ENCODE measurements around the gene PRKAG2.

The PRKAG2 gene

GRCh38 chr7:151730591-151730990, 146.3 kb downstream of the PRKAG2 start:
- H3K27ac ChIP-seq (ENCODE audit: insufficient read depth, low read depth, low read length, poor library complexity, severe bottlenecking), result no peak overlapping the region
- H3K4me1 ChIP-seq (ENCODE audit: control insufficient read depth, insufficient read depth, low read length), result peaks cover 24% of the 10 kb centered on the region
- 95 to 96% methylated on average over 9 of the region's 9 CpGs for WGBS, 2 experiments
- no peaks in the 10 kb centered on the region for H3K36me3 ChIP-seq (ENCODE audit: control insufficient read depth, insufficient read depth, low read length)
- no peak overlapping the region for H3K4me3 ChIP-seq (ENCODE audit: insufficient read depth, low read depth, low read length)
- no peaks in the 10 kb centered on the region for H3K9me3 ChIP-seq (ENCODE audit: control insufficient read depth, low read length)
- no peaks in the 10 kb centered on the region for H3K27me3 ChIP-seq (ENCODE audit: control insufficient read depth, insufficient read depth, low read length, poor library complexity, severe bottlenecking)

GRCh38 chr7:151729521-151729921, 147.4 kb downstream of the PRKAG2 start:
- Histone ChIP-seq H3K9me3 (ENCODE audit: control insufficient read depth, low read length) (no peaks in the 10 kb centered on the region), H3K4me1 (ENCODE audit: control insufficient read depth, insufficient read depth, low read length) (peaks cover 22% of the 10 kb centered on the region), H3K27ac (ENCODE audit: insufficient read depth, low read depth, low read length, poor library complexity, severe bottlenecking) (no peak overlapping the region), H3K4me3 (ENCODE audit: insufficient read depth, low read depth, low read length) (no peak overlapping the region), H3K36me3 (ENCODE audit: control insufficient read depth, insufficient read depth, low read length) (no peaks in the 10 kb centered on the region), H3K27me3 (ENCODE audit: control insufficient read depth, insufficient read depth, low read length, poor library complexity, severe bottlenecking) (no peaks in the 10 kb centered on the region)
- 92 to 94% methylated on average over 15 of the region's 15 CpGs for WGBS, 2 experiments

DNA sequence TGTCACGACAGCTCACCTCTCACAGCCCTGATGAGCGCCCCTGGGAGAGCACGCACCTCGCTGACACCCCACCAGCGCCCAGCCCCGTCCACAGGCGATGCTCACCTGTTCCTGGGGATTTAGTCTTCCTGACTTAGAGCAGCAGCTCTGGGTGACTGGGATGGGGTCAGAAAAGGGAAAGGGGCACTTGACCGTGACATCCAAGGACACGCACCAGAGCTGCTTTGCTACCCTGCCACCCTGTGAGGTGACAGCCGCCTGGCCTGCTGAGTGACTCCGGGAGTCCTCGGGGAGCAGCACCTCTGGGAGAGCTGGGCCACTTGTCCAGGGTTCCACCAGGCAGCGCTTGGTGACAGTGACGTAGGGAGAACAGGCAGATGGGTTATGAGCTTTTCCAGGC, 148.2 kb downstream of the PRKAG2 start:
- Histone ChIP-seq H3K4me1 (ENCODE audit: control insufficient read depth, insufficient read depth, low read length) (peaks cover 22% of the 10 kb centered on the region), H3K27ac (ENCODE audit: insufficient read depth, low read depth, low read length, poor library complexity, severe bottlenecking) (no peak overlapping the region), H3K27me3 (ENCODE audit: control insufficient read depth, insufficient read depth, low read length, poor library complexity, severe bottlenecking) (no peaks in the 10 kb centered on the region), H3K4me3 (ENCODE audit: insufficient read depth, low read depth, low read length) (no peak overlapping the region), H3K36me3 (ENCODE audit: control insufficient read depth, insufficient read depth, low read length) (no peaks in the 10 kb centered on the region), H3K9me3 (ENCODE audit: control insufficient read depth, low read length) (no peaks in the 10 kb centered on the region)
- WGBS, 2 experiments, result 93 to 95% methylated on average over 14 of the region's 14 CpGs

GRCh38 chr7:151728286-151728660, 148.6 kb downstream of the PRKAG2 start:
- H3K4me1 ChIP-seq (ENCODE audit: control insufficient read depth, insufficient read depth, low read length), result peaks cover 22% of the 10 kb centered on the region
- 93 to 95% methylated on average over 8 of the region's 8 CpGs for WGBS, 2 experiments

DNA sequence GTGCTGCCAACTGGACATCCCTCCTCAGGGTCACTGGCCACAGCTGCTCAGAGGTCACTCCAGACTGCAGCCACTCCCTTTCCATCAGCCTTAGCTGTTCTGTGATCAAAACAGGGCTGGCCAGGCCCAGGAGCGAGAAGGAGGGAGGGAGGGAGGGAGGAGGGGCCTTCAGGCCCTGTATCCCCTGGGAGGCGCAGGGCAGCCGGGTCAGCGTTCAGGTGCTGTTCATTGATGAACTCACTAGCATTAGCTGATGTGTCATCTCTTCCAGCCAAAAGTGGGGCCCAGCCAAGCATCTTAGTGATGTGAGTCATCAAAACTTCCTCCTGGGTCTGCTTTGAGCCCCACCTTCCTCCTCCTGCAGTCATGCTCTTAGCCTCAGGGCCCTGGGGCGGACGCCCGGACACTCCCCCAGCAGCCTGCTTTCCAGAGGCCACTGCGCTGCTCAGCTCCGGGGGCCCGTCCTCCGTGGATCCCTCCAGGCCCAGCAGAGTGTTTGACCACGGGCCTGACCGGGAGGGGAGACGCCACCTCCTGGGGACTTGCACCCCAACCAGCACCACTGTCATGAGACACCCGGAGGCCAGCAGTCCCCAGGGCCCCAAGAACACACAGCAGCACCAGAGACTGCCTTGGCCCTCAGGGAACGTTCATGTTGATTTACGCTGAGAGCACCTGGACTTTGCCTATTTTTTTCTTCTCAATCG, 149.2 kb downstream of the PRKAG2 start:
- Histone ChIP-seq H3K27ac (ENCODE audit: insufficient read depth, low read depth, low read length, poor library complexity, severe bottlenecking) (no peak overlapping the region), H3K4me3 (ENCODE audit: insufficient read depth, low read depth, low read length) (no peak overlapping the region), H3K4me1 (ENCODE audit: control insufficient read depth, insufficient read depth, low read length) (peaks cover 22% of the 10 kb centered on the region), H3K36me3 (ENCODE audit: control insufficient read depth, insufficient read depth, low read length) (no peaks in the 10 kb centered on the region), H3K27me3 (ENCODE audit: control insufficient read depth, insufficient read depth, low read length, poor library complexity, severe bottlenecking) (no peaks in the 10 kb centered on the region), H3K9me3 (ENCODE audit: control insufficient read depth, low read length) (no peaks in the 10 kb centered on the region)
- WGBS, 2 experiments, result 79 to 81% methylated on average over 18 of the region's 18 CpGs

More at GRCh38 chr7:151728286-151728660, 148.6 kb downstream of the PRKAG2 start:
- Histone ChIP-seq H3K27ac (ENCODE audit: insufficient read depth, low read depth, low read length, poor library complexity, severe bottlenecking) (no peak overlapping the region), H3K4me3 (ENCODE audit: insufficient read depth, low read depth, low read length) (no peak overlapping the region), H3K9me3 (ENCODE audit: control insufficient read depth, low read length) (no peaks in the 10 kb centered on the region), H3K36me3 (ENCODE audit: control insufficient read depth, insufficient read depth, low read length) (no peaks in the 10 kb centered on the region), H3K27me3 (ENCODE audit: control insufficient read depth, insufficient read depth, low read length, poor library complexity, severe bottlenecking) (no peaks in the 10 kb centered on the region)

DNA sequence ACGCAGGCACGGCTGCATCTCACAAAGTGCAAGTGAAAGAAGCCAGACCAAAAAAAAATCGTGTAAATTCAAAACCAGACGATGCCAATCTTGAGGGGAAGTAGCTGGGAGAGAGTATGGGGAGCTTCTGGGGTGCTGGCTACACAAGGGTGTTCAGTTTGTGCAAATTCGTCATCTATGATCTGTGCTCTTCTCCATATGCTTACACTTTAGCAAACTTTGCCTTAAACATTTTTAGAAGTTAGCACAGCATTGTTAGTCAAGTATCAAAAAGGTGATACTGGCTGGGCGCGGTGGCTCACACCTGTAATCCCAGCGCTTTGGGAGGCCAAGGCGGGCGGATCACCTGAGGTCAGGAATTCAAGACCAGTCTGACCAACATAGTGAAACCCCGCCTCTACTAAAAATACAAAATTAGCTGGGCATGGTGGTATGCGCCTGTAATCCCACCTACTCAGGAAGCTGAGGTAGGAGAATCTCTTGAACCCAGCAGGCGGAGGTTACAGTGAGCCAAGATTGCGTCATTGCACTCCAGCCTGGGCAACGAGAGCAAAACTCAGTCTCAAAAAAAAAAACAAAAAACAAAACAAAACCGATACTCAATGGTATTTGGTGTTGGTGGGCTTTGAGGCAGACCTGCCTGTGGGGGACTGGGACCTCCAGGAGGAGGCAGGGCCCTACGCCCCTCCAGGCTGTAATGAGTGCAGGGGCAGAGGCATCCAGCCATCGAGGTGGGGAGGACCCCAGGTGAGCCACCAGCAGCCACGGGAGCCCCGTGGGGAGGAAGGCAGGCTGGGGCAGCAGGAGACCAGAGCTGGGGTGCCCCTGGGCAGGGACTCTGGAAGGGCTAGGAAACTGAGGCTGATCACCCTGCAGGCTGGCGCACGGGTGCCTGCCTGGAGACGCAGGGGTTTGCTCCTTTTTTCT, 150.0 kb downstream of the PRKAG2 start:
- Histone ChIP-seq H3K36me3 (ENCODE audit: control insufficient read depth, insufficient read depth, low read length) (no peaks in the 10 kb centered on the region), H3K4me1 (ENCODE audit: control insufficient read depth, insufficient read depth, low read length) (peaks cover 22% of the 10 kb centered on the region), H3K27me3 (ENCODE audit: control insufficient read depth, insufficient read depth, low read length, poor library complexity, severe bottlenecking) (no peaks in the 10 kb centered on the region), H3K4me3 (ENCODE audit: insufficient read depth, low read depth, low read length) (no peak overlapping the region), H3K27ac (ENCODE audit: insufficient read depth, low read depth, low read length, poor library complexity, severe bottlenecking) (no peak overlapping the region), H3K9me3 (ENCODE audit: control insufficient read depth, low read length) (no peaks in the 10 kb centered on the region)
- 90 to 92% methylated on average over 23 of the region's 23 CpGs for WGBS, 2 experiments

DNA sequence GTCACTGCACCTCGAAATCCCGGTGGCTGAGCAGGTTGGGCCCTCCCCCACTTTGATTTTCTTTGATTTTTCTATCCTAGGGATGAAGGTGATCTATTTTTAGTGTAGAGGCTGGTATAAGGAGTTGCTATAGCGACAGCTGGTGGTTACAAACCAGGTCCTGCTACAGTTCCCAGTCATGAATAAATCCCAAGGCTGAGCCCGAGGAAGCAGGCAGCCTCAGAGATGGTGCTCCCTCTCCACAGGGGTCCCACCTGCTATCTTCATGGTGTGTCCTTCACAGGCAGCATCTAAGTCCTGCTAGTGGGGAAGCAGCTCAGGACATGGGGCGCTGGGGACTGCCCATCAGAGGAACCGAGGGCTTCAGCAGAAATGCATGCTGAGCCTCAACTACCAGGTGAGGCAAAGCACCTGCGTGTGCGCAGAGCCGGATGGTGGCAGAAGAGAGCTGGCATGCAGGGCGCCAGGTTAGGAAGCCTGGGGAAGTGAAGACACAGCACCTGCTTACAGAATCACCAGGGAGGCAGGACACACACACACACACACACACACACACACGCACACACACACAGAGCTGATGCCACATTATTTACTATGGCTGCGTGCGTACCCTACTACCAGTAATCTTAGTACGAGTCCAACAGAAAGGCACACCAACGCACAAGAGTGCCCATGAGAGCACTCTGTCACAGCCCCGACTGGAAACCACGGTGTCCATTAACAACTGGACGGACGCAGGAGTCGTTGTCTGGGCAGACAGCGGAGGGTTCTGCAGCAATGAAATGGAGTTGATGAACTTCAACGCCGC, 150.9 kb downstream of the PRKAG2 start:
- Histone ChIP-seq H3K27ac (ENCODE audit: insufficient read depth, low read depth, low read length, poor library complexity, severe bottlenecking) (no peak overlapping the region), H3K4me1 (ENCODE audit: control insufficient read depth, insufficient read depth, low read length) (peaks cover 17% of the 10 kb centered on the region), H3K4me3 (ENCODE audit: insufficient read depth, low read depth, low read length) (no peak overlapping the region), H3K27me3 (ENCODE audit: control insufficient read depth, insufficient read depth, low read length, poor library complexity, severe bottlenecking) (no peaks in the 10 kb centered on the region), H3K9me3 (ENCODE audit: control insufficient read depth, low read length) (no peaks in the 10 kb centered on the region), H3K36me3 (ENCODE audit: control insufficient read depth, insufficient read depth, low read length) (no peaks in the 10 kb centered on the region)
- 94% methylated on average over 23 of the region's 23 CpGs for WGBS, 2 experiments

GRCh38 chr7:151724920-151725584, 151.9 kb downstream of the PRKAG2 start:
- Histone ChIP-seq H3K36me3 (ENCODE audit: control insufficient read depth, insufficient read depth, low read length) (no peaks in the 10 kb centered on the region), H3K4me3 (ENCODE audit: insufficient read depth, low read depth, low read length) (no peak overlapping the region), H3K9me3 (ENCODE audit: control insufficient read depth, low read length) (no peaks in the 10 kb centered on the region), H3K27ac (ENCODE audit: insufficient read depth, low read depth, low read length, poor library complexity, severe bottlenecking) (no peak overlapping the region), H3K4me1 (ENCODE audit: control insufficient read depth, insufficient read depth, low read length) (peaks cover 14% of the 10 kb centered on the region), H3K27me3 (ENCODE audit: control insufficient read depth, insufficient read depth, low read length, poor library complexity, severe bottlenecking) (no peaks in the 10 kb centered on the region)
- WGBS, 2 experiments, result 94 to 95% methylated on average over 21 to 22 of the region's 22 CpGs

DNA sequence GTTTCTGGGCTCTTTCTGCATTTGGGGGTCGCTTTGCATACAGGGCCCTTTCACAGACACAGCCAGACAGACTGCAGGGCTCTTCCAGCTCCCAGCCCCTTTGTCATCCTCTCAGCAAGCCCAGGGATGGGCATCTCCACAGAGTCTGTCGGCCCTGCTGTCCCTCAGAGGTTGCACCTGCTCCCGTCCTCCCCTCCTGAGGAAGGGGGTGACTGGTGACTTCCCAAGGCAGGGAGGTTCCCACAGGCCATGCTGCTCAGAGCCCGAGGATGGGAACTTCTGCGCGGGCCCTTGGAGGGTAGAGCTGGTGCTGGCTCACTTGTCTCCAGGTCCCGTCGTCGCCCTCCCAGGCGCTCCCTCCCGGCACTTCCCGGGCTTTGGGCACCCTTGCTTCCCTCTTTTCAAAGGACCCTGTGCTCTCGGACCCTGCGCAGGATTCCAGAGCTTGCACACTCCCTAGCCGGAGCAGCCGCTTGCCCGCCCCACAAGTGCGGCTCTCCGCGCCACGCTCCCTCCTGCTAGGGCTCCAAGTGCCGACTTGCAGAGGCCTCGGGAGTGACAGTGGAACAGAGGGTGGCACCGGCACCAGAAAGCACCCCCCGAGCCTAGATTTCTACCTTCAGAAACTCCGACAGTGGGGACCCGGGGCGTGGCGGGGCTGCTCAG, 152.5 kb downstream of the PRKAG2 start:
- Histone ChIP-seq H3K4me1 (ENCODE audit: control insufficient read depth, insufficient read depth, low read length) (peaks cover 18% of the 10 kb centered on the region), H3K4me3 (ENCODE audit: insufficient read depth, low read depth, low read length) (no peak overlapping the region)
- WGBS, 2 experiments, result 92 to 94% methylated on average over 29 of the region's 29 CpGs

More for the DNA sequence above, 152.5 kb downstream of the PRKAG2 start:
- H3K27ac ChIP-seq (ENCODE audit: insufficient read depth, low read depth, low read length, poor library complexity, severe bottlenecking), result no peak overlapping the region
- no peaks in the 10 kb centered on the region for H3K27me3 ChIP-seq (ENCODE audit: control insufficient read depth, insufficient read depth, low read length, poor library complexity, severe bottlenecking)
- H3K9me3 ChIP-seq (ENCODE audit: control insufficient read depth, low read length), result no peaks in the 10 kb centered on the region
- H3K36me3 ChIP-seq (ENCODE audit: control insufficient read depth, insufficient read depth, low read length), result no peaks in the 10 kb centered on the region

Data from ectodermal cell (in vitro differentiated cells).